Cardiac fibroblast (primary cell): ENCODE data around the gene DGKQ.

Experiments
- DNase-seq, 2 donors: peaks; one replicate each; pipeline versions ENCODE4 v3.0.0 to v3.0.0-alpha.2; 2010; ENCODE audit warnings: low read depth in 2 of 2
- H3K4me3 ChIP-seq, 2 donors: replicated peaks in 1 of 2; 1 replicate in 1 of 2; 2 replicates in 1 of 2; pipeline ENCODE4 v1.5.1; 2011; ENCODE audit warnings: low read depth in 2 of 2, low read length in 2 of 2, mild to moderate bottlenecking in 2 of 2, moderate library complexity in 1 of 2
- CTCF ChIP-seq: IDR thresholded peaks from one replicate; pipeline ENCODE4 v1.5.1; 2011; ENCODE audit warnings: low read depth, mild to moderate bottlenecking, low read length, inconsistent platforms

The DGKQ gene

GRCh38 chr4:958696-959337 is 14.6 kb downstream of the DGKQ start:
- DNase-seq: no peak
- no peak for TF ChIP-seq CTCF
- H3K4me3 ChIP-seq: no peak overlapping the region

- TF ChIP-seq CTCF: no peak
- H3K4me3 ChIP-seq: no peak overlapping the region
- no peak for DNase-seq
These were observed 15.1 kb downstream of the DGKQ start for GRCh38 chr4:958314-958665.

GRCh38 chr4:957581-958313 is 15.6 kb downstream of the DGKQ start:
- no peak for TF ChIP-seq CTCF
- H3K4me3 ChIP-seq: no peak overlapping the region
- no peak for DNase-seq

GRCh38 chr4:957231-957580 is 16.2 kb downstream of the DGKQ start:
- TF ChIP-seq CTCF: no peak
- no peak for DNase-seq
- H3K4me3 ChIP-seq: no peak overlapping the region

- H3K4me3 ChIP-seq: no peak overlapping the region
- DNase-seq: no peak
- no peak for TF ChIP-seq CTCF
These were observed 16.7 kb downstream of the DGKQ start for GRCh38 chr4:956531-957230.

- no peak overlapping the region for H3K4me3 ChIP-seq
- TF ChIP-seq CTCF: no peak
- DNase-seq: no peak
These were observed 17.4 kb downstream of the DGKQ start for GRCh38 chr4:955931-956381.
